HG03520 (cell line): ENCODE data around the gene SUPT7L.
"Not testable (repeated sequence)": the region's sequence is repeated elsewhere in the genome, so short reads cannot be mapped to it uniquely, and the experiment has no call there.

Experiments
- ATAC-seq: cut with Tn5 transposase; IDR thresholded peaks from one replicate; pipeline ENCODE4 v1.9.1; 2021; ENCODE audit warnings: mild to moderate bottlenecking, moderate library complexity; ENCODE audit not compliant: unreplicated experiment

The SUPT7L gene

GRCh38 chr2:27685577-27685976 lies 22.2 kb upstream of the SUPT7L start:
- no peak for ATAC-seq

- ATAC-seq = not testable (repeated sequence)
Measured at GRCh38 chr2:27685006-27685405, 21.6 kb upstream of the SUPT7L start.

- peak; percentile 72 for ATAC-seq
Measured at GRCh38 chr2:27683390-27684071, 20.1 kb upstream of the SUPT7L start.

- not testable (repeated sequence) for ATAC-seq
Measured at GRCh38 chr2:27682334-27682771, 18.9 kb upstream of the SUPT7L start.

GRCh38 chr2:27681841-27682240 lies 18.4 kb upstream of the SUPT7L start:
- ATAC-seq = no peak

GRCh38 chr2:27680571-27680970 lies 17.2 kb upstream of the SUPT7L start:
- no peak for ATAC-seq

- no peak for ATAC-seq
Measured at GRCh38 chr2:27672723-27673486, 9.5 kb upstream of the SUPT7L start.

- ATAC-seq = no peak
Measured at GRCh38 chr2:27671235-27671634, 7.8 kb upstream of the SUPT7L start.

- ATAC-seq = no peak
Measured at GRCh38 chr2:27667446-27667845, 4.0 kb upstream of the SUPT7L start.

GRCh38 chr2:27664622-27665363 lies 1.4 kb upstream of the SUPT7L start:
- ATAC-seq = no peak

GRCh38 chr2:27664154-27664574 lies 750 bp upstream of the SUPT7L start:
- peak; percentile 13 for ATAC-seq

- ATAC-seq = no peak
Measured at GRCh38 chr2:27661371-27661770, 2.0 kb downstream of the SUPT7L start.

GRCh38 chr2:27655155-27655951 lies 8.1 kb downstream of the SUPT7L start:
- no peak for ATAC-seq

- no peak for ATAC-seq
Measured at GRCh38 chr2:27653397-27653796, 10.0 kb downstream of the SUPT7L start.

- no peak for ATAC-seq
Measured at GRCh38 chr2:27652790-27653189, 10.6 kb downstream of the SUPT7L start.

GRCh38 chr2:27652341-27652740 lies 11.1 kb downstream of the SUPT7L start:
- ATAC-seq = no peak

- no peak for ATAC-seq
Measured at GRCh38 chr2:27651056-27651455, 12.4 kb downstream of the SUPT7L start.

- no peak for ATAC-seq
Measured at GRCh38 chr2:27647737-27648136, 15.7 kb downstream of the SUPT7L start.

- ATAC-seq = no peak
Measured at GRCh38 chr2:27647289-27647688, 16.1 kb downstream of the SUPT7L start.

GRCh38 chr2:27645197-27645596 lies 18.2 kb downstream of the SUPT7L start:
- no peak for ATAC-seq

GRCh38 chr2:27640722-27641245 lies 22.6 kb downstream of the SUPT7L start:
- ATAC-seq = no peak
